HG03342 (cell line): ENCODE data around the gene TLE4.

Experiments used
- ATAC-seq: cut with Tn5 transposase; IDR thresholded peaks from one replicate; pipeline ENCODE4 v1.9.1; 2021; ENCODE audit warnings: mild to moderate bottlenecking, moderate library complexity; ENCODE audit not compliant: unreplicated experiment

The TLE4 gene

GRCh38 chr9:79684711-79685575, 113.2 kb downstream of the TLE4 start:
- ATAC-seq = no peak

- ATAC-seq = no peak
Measured at GRCh38 chr9:79685577-79685976, 113.8 kb downstream of the TLE4 start.

DNA sequence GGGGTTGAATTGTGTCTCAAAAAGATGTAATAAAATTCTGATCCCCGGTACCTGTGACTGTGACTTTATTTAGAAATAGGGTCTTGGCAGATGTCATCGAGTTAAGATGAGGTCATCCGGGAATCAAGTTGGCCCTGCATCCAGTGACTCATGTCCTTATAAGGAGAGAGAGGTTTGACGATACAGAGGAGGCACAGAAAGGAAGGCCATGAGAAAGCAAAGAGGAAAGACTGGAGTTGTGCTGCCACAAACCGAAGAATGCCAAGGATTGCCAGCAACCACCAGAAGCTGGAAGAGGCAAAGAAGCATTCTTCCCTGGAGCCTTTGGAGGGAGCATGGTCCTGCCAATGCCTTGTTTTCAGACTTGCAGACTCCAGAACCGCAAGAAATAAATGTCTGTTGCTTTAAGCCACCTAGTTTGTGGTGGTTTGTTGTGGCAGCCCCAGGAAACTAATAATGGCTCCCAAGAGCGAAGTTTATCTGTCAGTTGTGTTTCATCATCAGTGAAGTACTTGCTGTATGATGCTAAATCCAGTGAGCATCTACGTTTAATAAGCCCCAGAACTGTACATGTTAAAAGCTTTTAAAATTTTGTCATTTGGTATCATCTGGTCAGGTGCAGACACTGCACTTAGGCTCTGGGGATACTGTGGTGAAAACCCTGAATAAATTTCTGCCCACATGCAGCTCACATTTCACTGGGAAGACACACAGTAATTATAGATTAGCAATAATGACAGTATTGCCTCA, 114.8 kb downstream of the TLE4 start:
- ATAC-seq = no peak

DNA sequence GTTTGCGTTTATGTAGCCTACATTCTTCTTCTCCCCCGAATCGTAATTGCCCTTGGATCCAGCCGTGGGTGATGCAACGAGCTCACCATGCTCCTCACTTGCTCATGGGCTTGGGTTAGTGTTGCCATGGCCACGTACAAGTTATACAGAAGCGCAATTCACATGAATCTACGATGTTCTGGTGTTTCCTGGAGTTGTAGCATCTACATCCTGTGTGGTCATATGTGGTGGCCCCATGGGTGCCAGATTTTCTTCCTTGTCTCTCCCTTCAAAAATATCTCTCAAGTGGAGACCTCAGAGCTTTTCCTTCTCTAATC, 115.3 kb downstream of the TLE4 start:
- ATAC-seq = peak; percentile 40

DNA sequence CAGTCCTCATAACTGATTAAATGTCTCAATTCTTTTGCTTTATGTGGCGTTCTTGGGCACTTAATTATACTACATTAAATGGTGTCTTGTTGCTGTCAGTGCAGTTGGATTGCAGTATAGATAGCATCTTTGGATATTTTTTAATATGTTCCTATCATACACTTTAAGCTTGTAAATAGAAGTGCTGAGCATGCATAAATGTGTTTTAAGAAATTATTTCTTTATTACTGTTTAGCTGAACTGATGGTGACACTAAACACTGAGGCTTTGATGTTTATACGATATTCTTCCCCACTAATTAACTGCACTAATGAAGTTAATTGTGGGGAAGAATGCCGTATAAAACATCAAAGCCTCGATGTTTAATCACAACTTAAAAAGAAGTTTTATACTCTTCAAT, 116.6 kb downstream of the TLE4 start:
- ATAC-seq = no peak

DNA sequence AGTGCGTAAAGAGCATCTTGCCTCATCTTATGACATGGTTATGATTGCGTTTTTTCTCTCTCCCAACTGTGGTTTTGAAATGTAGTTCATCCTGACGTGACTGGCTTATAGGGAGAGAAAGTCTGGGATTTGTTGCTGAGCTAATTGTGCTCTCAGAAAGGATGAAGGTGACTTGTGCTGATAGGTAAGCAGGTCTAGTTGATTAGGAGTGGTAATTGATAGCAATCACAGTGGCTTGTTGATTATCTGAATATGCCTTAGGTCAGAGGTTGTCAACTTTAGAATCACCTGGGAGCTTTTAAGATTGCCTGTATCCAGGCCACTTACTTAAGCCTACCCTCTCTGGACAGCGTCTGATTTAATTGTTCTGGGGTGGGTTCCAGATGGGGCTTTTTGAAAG, 117.8 kb downstream of the TLE4 start:
- no peak for ATAC-seq

GRCh38 chr9:79691496-79691895, 119.7 kb downstream of the TLE4 start:
- ATAC-seq = no peak

DNA sequence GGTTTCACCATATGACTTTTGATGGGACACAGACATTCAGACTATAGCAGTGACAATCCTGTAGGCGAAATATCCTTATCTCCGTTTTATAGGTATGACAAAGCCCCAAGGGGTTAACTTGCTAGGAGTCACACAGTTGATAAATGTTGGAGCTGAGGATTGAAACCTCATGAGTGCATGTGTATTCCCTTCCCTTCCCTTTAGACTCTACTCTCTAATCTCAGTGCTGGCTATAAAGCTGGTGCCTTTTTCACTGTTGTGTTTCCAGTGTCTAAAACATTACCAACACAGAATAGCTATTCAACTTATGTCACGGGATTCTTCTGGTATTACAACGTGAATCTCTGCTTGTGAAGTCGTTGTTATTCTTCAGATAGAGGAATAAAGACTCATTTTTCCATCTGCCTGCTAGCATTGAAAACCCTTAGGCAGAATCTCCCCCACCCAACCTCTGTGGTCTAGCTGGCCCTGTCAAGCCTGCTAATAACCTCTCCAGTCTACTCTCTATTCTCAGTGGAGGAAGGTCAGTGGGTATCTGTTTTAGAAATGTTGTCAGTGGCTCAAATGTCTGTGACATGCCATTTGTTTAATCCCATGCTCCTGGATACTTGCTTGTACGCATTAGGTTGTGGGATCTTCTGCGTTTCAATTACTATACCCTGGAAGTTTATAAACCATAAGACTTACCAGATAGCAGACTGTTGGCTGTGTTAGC, 121.2 kb downstream of the TLE4 start:
- ATAC-seq = no peak

GRCh38 chr9:79693750-79694149, 122.0 kb downstream of the TLE4 start:
- no peak for ATAC-seq

DNA sequence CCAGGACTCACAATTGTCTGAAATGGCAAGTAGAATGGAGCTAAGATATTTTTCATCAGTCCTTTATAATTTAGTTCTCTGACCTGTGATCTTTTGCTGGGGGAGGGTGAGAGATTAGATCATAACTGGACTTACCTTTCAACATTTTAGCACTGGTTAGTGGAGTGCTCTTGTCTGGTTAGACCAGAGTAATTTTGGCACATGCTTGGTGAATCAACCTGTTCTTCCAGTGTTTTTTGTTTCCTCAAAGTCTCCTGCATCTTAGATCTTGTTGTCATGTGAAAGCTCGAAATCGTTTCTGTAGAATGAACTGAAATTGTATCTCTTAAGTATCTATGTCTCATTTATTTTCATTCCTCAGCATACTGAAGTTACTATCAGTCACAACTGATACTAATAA, 122.4 kb downstream of the TLE4 start:
- ATAC-seq = no peak

DNA sequence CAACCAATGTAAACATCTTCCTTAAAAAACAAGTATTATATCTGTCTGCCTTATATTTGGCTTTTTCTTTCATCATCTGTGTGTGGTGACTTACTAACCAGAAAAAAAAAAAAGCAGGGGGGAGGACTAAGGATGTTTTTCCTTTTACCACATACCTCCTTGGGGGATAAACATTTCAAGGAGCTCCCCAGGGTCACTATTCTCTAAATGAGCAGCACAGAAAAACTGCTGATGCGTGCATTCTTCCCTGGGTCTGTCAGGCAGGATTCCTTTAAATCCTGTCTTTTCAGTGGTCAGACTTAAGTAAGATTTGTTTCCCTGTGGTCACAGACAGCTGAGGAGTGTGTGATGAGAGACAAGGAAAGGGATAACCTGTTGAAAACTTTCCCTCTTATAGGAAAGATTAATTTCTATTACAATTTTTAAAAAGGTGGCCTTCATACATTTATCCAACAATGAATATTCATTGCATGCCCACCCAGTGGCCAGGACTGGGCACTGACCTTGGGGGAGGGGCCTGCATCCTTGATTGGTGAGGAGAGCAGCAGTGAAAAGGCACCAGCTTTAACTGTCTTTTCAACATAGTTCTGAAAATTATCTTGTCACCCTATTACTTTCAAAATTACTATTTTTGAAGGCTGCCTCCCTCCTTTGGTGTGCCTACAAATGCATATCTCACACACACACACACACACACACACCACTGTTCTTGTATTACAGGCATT, 123.1 kb downstream of the TLE4 start:
- ATAC-seq = no peak

DNA sequence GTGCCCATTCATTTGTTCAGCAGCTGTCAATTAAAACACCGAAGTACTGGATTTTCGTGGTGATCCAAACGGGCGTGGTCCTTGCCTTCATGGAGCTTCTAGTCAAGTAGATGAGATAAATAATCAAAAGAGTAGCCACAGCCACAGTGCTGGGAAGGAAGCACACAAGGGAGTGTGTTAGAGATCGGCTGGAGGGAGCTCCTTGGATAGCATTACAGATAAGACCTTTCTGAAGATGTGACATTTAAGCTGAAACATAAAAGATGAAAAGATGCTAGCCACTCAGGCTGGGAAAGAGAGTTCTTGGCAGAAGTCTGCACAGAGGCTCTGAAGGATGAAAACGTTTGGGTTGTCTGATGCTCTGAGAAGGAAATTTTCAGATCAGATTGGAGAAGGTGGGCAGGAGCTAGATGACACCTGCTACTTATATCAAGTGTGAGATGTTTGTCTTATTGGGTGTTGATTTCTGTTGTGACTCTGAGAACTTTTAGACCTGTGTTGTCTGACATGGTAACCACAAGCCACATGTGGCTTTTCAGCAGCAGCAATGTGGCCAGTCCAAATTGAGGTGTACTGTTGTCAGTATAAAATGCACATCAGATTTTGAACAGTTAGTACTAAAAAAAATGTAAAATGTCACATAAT, 123.9 kb downstream of the TLE4 start:
- no peak for ATAC-seq

GRCh38 chr9:79698967-79699366, 127.2 kb downstream of the TLE4 start:
- no peak for ATAC-seq

DNA sequence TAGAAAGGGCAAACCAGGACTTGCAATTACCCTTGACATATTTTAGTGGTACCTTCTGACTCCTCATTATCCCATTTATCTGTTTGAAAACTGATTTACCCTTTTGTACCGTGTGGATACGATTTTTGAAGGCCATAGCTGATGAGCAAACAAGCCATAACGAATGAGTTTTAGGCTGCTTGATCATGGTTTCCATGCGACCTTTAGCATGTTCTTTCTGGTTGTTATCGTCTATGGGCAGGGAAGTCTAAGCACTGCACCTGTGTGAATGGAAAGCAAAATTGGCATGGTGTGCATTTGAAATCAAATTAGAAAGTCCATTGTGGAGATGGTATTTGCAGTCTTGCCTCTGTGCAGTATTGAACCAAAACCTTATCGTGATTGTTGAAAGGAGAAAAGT, 127.7 kb downstream of the TLE4 start:
- no peak for ATAC-seq

- no peak for ATAC-seq
Measured at GRCh38 chr9:79700607-79701360, 129.0 kb downstream of the TLE4 start.

DNA sequence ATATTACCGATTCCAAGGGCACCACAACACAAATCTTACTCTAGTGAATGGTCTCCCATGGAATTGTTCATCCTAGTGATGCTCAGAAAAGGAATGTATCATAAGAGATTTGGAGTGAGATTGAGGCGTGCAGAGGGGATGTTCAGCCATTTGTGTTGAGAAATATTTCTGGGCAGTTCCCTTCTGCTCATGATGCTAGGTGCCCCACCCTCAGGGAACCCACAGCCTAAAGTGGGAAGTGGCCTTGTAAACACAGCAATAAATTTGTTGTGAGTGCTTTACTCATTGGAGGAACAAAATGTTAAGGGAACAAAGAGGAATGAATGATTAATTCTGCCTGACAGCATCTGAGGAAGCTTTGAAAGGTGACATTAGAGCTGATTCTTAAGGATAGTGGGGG, 129.9 kb downstream of the TLE4 start:
- no peak for ATAC-seq

GRCh38 chr9:79705704-79706103, 133.9 kb downstream of the TLE4 start:
- no peak for ATAC-seq

DNA sequence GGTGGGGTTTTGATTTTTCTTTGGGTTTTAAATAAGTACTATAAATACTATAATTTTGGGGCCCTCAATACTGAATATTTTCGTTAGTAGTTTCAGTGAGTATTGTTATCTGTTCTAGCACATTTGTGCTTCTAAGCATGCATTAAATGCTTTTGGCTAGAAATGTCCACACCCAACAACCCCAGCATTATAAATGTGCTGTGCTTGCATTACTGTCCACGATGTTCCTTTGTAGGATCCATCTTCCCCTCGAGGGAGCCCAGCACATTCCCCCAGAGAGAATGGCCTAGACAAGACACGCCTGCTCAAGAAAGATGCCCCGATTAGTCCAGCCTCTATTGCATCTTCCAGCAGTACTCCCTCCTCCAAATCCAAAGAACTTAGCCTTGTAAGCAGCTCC, 134.7 kb downstream of the TLE4 start:
- no peak for ATAC-seq

DNA sequence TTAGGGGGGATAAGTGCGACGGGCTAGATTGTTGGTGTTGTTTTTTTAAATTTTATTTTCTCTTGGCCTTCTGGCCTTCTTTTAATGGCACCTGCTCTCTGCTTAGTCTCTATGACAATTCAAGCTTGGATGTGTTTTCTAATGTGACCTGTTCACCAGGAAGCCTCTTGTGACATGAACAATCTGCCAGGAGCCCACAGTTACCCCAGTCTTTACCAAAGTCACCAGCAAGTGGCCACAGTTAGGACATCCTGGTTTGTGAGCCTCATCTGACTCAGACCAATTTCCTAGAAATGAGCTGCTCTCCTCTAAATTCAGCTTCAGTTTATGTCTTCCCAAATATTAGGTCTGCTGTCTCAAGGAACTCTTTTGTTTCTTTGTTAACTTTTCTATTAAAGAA, 135.8 kb downstream of the TLE4 start:
- no peak for ATAC-seq

DNA sequence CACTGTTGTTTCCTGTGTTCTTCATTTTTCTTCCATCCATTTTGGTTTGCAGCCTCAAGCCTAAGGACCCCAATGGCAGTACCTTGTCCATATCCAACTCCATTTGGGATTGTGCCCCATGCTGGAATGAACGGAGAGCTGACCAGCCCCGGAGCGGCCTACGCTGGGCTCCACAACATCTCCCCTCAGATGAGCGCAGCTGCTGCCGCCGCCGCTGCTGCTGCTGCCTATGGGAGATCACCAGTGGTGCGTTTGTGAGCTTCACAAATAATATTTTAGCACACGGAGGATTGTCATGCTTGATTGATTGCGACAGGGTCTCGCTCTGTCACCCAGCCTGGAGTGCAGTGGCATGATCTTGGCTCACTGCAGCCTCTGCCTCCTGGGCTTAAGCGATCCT, 136.8 kb downstream of the TLE4 start:
- ATAC-seq = no peak
